SK-N-SH treated with all-trans-retinoic acid at 6 μM for 48 hours (cell line): ENCODE data around the gene AVEN.

ENCODE experiments used
- BACH2 ChIP-seq: fragments of 250-450 bp; sonication (Bioruptor Pico); IDR thresholded peaks from 2 replicates; pipeline ENCODE4 v1.9.0; 2021; ENCODE audit warnings: mild to moderate bottlenecking, borderline replicate concordance
- CSDC2 ChIP-seq: fragments of 250-450 bp; sonication (Bioruptor Pico); IDR thresholded peaks from 2 replicates; pipeline ENCODE4 v1.5.0; 2020; ENCODE audit warnings: mild to moderate bottlenecking, moderate library complexity
- ESRRG ChIP-seq: fragments of 250-450 bp; sonication (Bioruptor Pico); IDR thresholded peaks from 2 replicates; pipeline ENCODE4 v1.6.1; 2021; ENCODE audit warnings: mild to moderate bottlenecking
- ISL1 ChIP-seq: fragments of 250-450 bp; sonication (Bioruptor Pico); IDR thresholded peaks from 2 replicates; pipeline ENCODE4 v2.1.2; 2022; ENCODE audit warnings: mild to moderate bottlenecking, moderate library complexity
- SNAI2 ChIP-seq: fragments of 250-450 bp; sonication (Bioruptor Pico); IDR thresholded peaks from 2 replicates; pipeline ENCODE4 v1.5.0; 2020; ENCODE audit warnings: mild to moderate bottlenecking, moderate library complexity
- TCF4 ChIP-seq: fragments of 250-450 bp; sonication (Bioruptor Pico); IDR thresholded peaks from 2 replicates; pipeline ENCODE4 v1.8.0; 2021; ENCODE audit warnings: mild to moderate bottlenecking, moderate library complexity, borderline replicate concordance
- TF ChIP-seq, protein P1 (sequence below): fragments of 250-450 bp; sonication (Bioruptor Pico); IDR thresholded peaks from 2 replicates; pipeline ENCODE4 v1.8.0; 2020; ENCODE audit warnings: mild to moderate bottlenecking, moderate library complexity, borderline replicate concordance

GRCh38 chr15:33894193-33894592, 144.8 kb downstream of the AVEN start:
- TF ChIP-seq SNAI2 (CRISPR knock-in tag), result no peak
- TF ChIP-seq TCF4, result no peak
- TF ChIP-seq, protein P1, sequence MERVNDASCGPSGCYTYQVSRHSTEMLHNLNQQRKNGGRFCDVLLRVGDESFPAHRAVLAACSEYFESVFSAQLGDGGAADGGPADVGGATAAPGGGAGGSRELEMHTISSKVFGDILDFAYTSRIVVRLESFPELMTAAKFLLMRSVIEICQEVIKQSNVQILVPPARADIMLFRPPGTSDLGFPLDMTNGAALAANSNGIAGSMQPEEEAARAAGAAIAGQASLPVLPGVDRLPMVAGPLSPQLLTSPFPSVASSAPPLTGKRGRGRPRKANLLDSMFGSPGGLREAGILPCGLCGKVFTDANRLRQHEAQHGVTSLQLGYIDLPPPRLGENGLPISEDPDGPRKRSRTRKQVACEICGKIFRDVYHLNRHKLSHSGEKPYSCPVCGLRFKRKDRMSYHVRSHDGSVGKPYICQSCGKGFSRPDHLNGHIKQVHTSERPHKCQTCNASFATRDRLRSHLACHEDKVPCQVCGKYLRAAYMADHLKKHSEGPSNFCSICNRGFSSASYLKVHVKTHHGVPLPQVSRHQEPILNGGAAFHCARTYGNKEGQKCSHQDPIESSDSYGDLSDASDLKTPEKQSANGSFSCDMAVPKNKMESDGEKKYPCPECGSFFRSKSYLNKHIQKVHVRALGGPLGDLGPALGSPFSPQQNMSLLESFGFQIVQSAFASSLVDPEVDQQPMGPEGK (CRISPR knock-in tag), result no peak
- TF ChIP-seq BACH2 (CRISPR knock-in tag), result no peak
- TF ChIP-seq CSDC2 (CRISPR knock-in tag), result no peak
- no peak for TF ChIP-seq ESRRG (CRISPR knock-in tag)
- TF ChIP-seq ISL1, result no peak
